ENCODE measurements around the gene CALR.
"Not testable (repeated sequence)": the region's sequence is repeated elsewhere in the genome, so short reads cannot be mapped to it uniquely, and the experiment has no call there.

The CALR gene

GRCh38 chr19:12952488-12953137, 14.2 kb downstream of the CALR start:
- DNase-seq (ENCODE audit: low read depth in 2 of 2): no peak

DNA sequence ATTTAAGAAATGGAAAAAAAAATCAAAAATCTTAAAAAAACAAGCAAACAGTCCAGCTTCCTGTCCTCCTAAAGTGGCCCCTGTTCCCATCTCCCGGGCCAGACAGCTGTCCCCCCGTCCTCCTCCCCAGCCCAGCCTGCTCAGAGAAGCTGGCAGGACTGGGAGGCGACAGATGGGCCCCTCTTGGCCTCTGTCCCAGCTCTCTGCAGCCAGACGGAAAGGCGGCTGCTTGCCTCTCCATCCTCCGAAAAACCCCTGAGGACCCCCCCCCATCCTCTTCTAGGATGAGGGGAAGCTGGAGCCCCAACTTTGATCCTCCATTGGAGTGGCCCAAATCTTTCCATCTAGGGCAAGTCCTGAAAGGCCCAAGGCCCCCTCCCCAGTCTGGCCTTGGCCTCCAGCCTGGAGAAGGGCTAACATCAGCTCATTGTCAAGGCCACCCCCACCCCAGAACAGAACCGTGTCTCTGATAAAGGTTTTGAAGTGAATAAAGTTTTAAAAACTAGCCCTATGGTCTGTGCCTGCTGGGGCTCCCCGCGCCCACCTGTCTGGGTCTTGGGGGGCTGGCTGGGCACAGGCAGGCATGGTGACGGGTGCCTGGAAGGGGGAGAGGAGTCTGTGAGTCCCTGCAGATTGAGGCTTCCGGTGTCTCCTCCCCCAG, 14.9 kb downstream of the CALR start:
- DNase-seq (ENCODE audit: low read depth in 2 of 2): no peak

- DNase-seq (ENCODE audit: low read depth in 2 of 2): no peak
These were observed 15.6 kb downstream of the CALR start for GRCh38 chr19:12953799-12954611.

DNA sequence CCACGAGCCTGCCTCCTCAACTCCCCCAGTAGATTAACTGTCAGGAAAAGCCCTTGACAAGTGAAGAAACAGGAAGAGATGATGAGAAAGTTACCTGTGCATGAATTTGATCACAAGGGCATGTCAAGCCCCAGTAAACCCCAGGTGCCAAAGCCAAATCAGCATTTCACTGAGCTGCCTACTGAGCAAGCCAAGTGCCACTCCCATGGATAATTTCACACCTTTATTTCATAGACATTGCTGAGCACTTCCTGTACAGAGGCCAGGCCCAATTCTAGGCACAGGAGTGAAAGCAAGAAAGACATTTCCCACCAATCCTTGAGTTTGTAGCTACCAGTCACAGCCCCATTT, 16.2 kb downstream of the CALR start:
- no peak for DNase-seq (ENCODE audit: low read depth in 2 of 2)

DNA sequence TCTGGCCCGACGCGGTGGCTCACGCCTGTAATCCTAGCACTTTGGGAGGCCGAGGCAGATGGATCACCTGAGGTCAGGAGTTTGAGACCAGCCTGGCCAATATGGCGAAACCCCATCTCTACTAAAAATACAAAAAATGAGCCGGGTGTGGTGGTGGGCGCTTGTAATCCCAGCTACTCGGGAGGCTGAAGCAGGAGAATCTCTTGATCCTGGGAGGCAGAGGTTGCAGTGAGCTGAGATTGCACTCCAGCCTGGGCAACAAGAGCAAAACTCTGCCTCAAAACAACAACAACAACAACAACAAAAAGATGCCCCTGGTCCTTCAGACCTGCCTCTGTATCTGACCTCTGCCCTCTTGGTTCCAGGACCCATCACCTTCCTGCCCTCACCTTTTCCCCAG, 17.2 kb downstream of the CALR start:
- DNase-seq (ENCODE audit: low read depth in 2 of 2): not testable (repeated sequence)

DNA sequence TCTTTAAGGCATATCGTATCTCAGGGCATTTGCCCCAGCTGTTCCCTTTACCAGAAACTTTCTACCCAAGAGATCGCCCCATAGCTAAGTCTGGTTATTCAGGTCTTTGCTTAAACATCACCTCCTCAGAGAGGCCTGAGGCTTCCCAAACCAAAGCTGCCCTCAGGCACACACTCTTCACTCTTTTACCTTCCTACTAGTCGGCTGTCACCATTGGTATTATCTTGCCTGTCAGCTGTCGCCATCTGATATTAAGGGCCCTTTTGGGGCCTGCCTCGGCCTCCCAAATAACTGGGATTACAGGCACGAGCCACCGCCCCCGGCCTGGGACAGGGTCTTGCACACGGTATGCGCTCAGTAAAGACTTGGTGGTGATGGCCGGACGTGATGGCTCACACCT, 17.6 kb downstream of the CALR start:
- no peak for DNase-seq (ENCODE audit: low read depth in 2 of 2)

DNA sequence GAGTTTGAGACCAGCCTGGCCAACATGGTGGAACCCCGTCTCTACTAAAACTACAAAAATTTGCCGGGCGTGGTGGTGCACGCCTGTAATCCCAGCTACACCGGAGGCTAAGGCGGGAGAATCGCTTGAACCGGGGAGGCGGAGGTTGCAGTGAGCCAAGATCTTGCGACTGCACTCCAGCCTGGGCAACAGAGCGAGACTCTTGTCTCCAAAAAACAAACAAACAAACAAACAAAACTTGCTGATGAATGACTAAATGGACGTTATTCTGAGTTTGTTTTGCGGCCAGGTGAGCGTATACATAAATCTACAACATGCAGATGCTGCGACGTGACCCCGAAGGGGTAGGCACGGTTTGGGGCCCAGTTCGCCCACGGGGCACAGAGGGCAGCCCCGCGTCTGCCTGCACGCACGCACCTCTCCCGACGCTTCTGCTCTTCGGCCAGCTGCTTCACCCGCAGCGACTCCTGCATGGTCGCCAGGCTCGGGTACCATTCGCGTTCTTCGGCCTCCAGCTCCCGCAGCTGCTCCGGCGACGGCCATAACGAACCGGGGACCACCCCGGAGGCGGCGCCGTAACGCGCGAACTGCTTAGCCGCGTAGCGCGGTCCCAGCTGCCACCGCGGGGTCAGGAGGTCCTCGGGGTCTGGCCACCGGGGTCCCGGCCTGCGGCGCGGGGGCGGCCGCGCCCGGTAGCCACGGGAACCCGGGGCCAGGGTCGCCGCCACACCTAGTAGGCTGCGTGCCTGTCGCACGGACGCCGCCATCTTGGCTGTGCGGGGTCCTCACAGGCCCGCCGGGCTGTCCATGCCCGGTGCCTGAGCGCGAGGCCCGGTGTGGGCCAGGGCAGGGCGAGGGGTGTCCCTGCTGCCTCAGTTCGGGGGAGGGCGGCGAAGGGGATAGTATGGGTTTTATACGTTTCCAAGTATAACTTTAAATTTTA, 18.3 kb downstream of the CALR start, which contains the start of gene GADD45GIP1:
GADD45GIP1 (minus strand) TSS at position 778 of the 943 bp plus-strand sequence; CDS start at position 767, 11 bp downstream.
- DNase-seq (ENCODE audit: low read depth in 2 of 2): peak; percentile 83

- not testable (repeated sequence) for DNase-seq (ENCODE audit: low read depth in 2 of 2)
These were observed 19.1 kb downstream of the CALR start for GRCh38 chr19:12957389-12957952.

- no peak for DNase-seq (ENCODE audit: low read depth in 2 of 2)
These were observed 21.1 kb downstream of the CALR start for GRCh38 chr19:12959481-12959880.

- peak; percentile 70 to 76 for DNase-seq (ENCODE audit: low read depth in 2 of 2)
These were observed 26.8 kb downstream of the CALR start for GRCh38 chr19:12965017-12965811.

DNA sequence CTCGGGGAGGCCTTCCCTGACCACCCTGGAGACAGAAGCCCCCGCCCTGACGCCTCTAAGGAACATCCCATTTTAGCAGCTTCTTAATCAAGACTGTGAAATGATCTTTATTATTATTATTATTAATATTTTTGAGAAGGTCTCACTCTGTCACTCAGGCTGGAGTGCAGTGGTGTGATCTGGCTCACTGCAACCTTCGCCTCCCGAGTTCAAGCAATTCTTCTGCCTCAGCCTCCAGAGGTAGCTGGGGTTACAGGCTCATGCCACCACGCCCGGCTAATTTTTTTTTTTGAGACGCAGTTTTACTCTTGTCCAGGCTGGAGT, 27.4 kb downstream of the CALR start:
- no peak for DNase-seq (ENCODE audit: low read depth in 2 of 2)

DNA sequence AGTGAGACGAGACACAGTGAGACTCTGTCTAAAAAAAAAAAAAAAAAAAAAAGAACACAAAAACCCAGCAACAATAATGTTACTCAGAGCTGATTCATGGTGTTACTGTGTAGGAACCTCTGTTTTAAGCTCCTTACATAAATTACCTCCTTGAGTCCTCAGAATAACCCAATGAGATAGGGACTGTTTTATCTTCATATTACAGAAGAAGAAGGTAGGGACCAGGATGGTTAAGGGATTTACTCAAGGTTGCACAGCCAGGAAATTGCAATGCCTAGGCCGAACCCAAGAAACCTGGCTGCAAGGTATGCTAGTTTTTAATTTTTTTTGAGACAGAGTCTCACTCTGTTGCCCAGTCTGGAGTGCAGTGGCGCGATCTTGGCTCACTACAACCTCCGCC, 29.5 kb downstream of the CALR start:
- no peak for DNase-seq (ENCODE audit: low read depth in 2 of 2)

DNA sequence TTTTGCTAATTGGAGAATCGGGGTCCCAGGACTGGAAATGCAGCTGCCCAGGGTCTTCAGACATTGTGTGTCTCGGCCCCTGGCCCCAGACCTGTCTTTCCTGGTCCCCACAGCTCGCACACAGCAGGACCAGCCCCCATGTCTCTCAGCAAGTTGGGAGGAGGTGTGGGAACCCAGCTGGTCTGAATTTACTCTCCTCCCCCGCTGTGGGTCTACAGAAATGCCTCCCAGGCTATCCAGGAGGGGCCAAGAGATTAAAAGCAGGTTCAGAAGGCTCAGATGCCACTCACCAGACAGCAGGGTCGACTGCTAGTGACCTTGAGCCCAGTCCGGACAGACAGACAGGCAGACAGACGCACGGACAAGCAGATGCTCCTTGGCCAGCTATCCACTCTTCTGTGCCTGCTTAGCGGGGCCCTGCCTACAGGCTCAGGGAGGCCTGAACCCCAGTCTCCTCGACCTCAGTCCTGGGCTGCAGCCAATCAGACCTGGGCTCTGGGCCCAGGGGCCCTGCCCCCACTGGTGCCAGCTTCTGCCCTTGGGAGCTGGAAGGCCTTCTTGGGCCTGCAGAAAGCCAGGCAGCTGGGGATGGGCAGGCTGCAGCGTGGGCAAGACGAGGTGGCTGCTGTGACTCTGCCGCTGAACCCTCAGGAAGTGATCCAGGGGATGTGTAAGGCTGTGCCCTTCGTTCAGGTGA, 31.0 kb downstream of the CALR start, which contains the start of gene DAND5:
DAND5 (plus strand) TSS at position 285 of the 697 bp plus-strand sequence; CDS start at position 370, 85 bp downstream.
- DNase-seq (ENCODE audit: low read depth in 2 of 2): no peak

- no peak for DNase-seq (ENCODE audit: low read depth in 2 of 2)
These were observed 31.8 kb downstream of the CALR start for GRCh38 chr19:12970070-12970820.

GRCh38 chr19:12973236-12973635, 34.8 kb downstream of the CALR start:
- no peak for DNase-seq (ENCODE audit: low read depth in 2 of 2)

DNA sequence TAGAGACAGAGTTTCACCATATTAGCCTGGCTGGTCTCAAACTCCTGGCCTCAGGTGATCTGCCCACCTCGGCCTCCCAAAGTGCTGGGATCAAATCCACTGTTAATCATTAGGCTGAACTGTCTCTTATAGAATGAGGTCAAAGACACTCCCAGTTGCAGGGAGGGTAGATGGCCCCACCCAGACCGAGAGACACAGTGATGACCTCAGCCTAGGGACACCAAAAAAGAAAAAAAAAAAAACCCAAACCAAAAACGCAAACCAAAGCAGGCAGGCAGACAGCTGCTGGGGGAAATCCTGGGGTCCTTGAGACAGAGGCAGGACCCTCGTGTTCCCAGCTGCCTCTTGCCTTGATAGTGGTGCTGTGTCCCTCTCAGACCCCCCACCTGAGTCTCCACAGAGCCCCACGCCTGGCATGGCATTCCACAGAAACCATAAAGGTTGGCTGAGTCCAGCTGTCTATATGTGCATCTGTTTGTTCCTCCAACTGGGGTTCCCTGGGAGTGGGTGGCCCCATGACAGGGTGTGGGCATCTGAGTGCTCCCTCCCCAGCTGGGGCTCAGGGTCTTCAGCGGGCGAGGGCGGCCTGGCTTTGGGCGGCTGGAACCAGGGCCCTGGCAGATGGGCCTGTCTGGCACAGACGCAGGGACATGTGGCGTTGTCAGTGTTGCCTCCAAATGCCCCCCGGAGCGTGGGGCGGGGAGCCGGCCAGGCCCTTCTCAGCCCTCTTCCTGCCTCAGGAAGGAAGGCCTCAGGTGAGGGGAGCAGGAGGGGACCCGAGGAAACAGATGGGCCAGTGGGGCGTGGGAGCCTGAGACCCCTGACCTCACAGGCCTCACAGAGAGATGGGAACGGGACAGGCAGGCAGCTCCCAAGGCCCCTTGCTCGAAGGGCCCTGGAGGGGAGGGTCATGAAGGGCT, 36.2 kb downstream of the CALR start:
- no peak for DNase-seq (ENCODE audit: low read depth in 2 of 2)

GRCh38 chr19:12975221-12975741, 36.9 kb downstream of the CALR start:
- no peak for DNase-seq (ENCODE audit: low read depth in 2 of 2)

DNA sequence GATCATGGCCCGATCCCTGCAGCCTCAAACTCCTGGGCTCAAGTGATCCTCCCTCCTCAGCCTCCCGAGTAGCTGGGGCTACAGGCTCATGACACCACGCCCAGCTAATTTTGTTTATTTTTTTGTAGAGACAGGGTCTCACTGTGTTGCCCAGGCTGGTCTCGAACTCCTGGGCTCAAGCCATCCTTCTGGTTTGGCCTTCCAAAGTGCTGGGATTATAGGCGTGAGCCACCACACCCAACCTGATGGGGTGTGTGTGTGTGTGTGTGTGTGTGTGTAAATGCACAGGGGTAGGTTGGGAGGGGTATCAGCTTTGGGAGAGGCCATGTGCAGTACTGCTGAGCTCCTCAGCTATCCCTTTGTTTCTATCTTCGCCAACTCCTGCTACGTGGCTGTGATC, 37.7 kb downstream of the CALR start:
- DNase-seq (ENCODE audit: low read depth in 2 of 2): not testable (repeated sequence)

All from stimulated activated CD8-positive, alpha-beta memory T cell treated with anti-CD3 and anti-CD28 coated beads, Interleukin-15, amount 100 ng/mL, for 48 hours (primary cell).